GM21619 (cell line): Measurements from ENCODE around the gene PCK2.

Source experiments
- ATAC-seq: cut with Tn5 transposase; IDR thresholded peaks from one replicate; pipeline ENCODE4 v1.9.1; 2021; ENCODE audit not compliant: unreplicated experiment

The PCK2 gene

GRCh38 chr14:24135834-24136683 is 41.9 kb downstream of the PCK2 start, which contains the start of gene PSME1:
Gene PSME1 (plus strand): TSS chr14:24136194. CDS start chr14:24136263, 69 bp downstream.
- ATAC-seq, result peak; percentile 79

DNA sequence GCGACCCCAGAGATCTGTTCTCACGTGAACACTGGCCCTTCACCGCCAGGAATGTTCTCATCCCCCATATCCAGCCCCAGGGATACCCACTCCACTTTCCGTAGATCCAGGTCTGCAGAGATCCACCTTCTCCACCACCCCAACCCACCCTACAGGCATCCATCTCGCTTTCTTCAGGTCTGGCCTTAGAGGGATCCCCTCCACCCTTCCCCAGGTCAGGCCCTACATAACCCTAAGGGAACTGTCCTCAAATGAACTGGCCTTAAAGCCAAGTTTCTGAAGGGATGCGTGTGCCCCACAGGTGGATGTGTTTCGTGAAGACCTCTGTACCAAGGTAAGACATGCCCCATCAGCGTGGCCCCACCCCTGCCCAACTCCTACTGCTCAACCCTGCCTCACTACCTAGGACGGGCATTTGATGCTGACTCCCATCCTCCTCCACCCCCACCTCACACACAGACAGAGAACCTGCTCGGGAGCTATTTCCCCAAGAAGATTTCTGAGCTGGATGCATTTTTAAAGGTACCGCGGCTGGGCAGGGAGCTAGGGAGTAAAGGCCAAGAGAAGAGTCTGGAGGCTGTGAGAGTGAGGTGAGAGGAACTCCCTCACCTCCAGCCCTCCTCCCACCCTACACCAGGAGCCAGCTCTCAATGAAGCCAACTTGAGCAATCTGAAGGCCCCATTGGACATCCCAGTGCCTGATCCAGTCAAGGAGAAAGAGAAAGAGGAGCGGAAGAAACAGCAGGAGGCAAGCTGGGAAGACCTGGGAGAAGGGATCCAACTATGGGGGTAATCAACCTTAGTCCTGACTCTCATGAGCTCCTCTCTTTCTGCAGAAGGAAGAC is 42.8 kb downstream of the PCK2 start:
- no peak for ATAC-seq

DNA sequence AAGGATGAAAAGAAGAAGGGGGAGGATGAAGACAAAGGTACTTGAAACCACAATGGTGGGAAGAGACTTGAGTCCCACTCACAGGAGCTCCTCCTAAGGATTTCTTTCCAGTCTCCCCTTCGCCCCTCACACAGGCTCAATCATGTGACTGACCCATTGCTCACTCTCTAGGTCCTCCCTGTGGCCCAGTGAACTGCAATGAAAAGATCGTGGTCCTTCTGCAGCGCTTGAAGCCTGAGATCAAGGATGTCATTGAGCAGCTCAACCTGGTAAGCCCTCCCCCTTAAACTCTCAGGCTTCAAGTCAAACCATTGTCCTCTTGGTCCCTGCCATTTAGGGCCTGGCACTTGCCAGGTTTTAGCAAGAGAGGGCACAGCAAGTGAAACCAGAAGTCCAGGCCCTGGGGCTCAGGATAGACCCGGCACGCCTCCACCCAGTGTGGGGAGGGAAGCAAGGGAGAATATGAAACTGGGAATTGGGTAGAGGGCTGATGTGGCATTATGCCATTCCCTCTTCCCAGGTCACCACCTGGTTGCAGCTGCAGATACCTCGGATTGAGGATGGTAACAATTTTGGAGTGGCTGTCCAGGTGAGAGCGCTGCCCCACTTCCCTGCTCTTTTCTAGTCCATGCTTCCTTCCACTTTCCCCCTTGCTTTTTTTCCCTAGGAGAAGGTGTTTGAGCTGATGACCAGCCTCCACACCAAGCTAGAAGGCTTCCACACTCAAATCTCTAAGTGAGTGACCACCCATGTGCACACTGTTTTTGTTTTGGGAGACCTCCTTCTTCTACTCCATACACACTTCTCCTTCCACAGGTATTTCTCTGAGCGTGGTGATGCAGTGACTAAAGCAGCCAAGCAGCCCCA is 43.7 kb downstream of the PCK2 start:
- no peak for ATAC-seq

DNA sequence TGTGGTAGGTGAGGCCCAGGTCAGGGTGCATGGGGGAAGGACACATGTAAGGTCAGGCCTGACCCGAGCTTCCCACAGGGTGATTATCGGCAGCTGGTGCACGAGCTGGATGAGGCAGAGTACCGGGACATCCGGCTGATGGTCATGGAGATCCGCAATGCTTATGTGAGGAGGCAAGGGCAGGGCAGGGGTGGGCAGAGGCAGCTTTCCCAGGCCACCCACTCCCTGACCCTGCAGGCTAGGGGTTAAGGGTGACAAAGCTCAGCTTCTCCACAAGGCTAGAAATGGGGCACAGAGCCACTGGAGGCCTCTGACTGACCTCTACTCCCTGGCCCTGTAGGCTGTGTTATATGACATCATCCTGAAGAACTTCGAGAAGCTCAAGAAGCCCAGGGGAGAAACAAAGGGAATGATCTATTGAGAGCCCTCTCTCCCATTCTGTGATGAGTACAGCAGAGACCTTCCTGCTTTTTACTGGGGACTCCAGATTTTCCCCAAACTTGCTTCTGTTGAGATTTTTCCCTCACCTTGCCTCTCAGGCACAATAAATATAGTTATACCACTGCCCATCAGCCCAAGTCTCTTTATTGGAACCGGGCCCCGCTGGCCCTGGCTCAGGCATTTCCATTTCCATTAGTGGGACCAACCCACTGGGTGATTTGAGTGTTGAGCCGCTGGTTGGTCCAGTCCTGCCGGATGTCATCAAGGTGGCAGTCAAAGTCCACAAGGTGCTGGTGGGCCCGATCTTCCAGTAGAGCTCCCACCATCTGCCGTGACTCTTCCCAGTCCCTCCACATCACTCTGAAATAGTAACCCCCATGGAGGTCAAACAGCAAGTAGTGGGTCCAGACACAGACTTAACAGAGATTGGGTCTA is 44.5 kb downstream of the PCK2 start:
- no peak for ATAC-seq

DNA sequence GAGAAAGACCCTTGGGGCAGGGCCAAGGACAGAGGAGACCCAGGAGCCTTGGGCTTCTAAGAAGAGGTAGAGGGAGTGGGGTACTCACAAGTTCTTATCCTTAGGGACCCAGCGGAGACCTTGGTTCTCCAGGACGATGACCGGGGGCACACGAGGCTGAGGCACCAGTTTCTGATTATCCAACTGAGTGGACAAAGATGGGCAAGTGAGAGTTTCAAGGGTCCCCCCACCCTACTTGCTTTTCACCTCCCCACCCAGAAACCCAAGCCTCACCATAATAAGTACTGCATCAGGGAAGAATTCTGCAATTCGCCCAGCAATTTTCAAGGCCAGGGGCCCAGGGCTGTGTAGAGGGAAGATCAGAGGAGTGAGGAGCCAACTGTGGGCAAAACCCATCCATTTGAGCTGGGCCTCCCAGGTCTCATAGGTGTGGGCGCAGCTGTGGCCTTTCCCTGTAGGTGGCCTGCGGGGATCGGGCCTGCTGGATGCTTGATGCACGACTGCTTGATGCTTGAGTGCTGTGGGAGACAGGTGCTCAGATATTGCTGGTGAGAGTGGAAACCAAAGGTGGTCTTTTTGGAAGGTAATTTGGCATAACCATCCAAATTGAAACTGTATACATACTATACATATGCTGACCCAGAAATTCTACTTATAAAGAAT is 45.3 kb downstream of the PCK2 start:
- no peak for ATAC-seq

GRCh38 chr14:24141097-24141880 is 47.2 kb downstream of the PCK2 start, which contains the start of gene EMC9:
Gene EMC9 (minus strand): TSS chr14:24141591. CDS start chr14:24141304, 287 bp downstream.
- ATAC-seq, result peak; percentile 80

- ATAC-seq, result no peak
These were observed 49.4 kb downstream of the PCK2 start for GRCh38 chr14:24143511-24143910.

DNA sequence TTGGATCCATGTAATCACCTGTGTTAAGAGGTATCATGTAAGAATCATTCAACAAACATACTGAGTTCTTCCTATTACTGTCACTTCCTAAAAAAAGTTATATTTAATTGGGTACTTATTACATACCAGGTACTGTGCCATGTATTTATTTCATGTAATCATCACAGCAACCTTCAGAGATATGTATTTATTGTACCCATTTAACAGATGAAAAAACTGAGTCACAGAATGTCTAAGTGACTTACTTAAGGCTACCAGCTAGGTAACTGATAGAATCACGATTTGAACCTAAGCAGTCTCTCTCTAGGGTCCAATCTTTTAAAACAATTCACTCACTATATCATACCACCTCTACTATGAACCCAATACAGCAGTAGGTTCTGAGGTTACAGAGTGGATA is 50.3 kb downstream of the PCK2 start:
- ATAC-seq, result no peak

DNA sequence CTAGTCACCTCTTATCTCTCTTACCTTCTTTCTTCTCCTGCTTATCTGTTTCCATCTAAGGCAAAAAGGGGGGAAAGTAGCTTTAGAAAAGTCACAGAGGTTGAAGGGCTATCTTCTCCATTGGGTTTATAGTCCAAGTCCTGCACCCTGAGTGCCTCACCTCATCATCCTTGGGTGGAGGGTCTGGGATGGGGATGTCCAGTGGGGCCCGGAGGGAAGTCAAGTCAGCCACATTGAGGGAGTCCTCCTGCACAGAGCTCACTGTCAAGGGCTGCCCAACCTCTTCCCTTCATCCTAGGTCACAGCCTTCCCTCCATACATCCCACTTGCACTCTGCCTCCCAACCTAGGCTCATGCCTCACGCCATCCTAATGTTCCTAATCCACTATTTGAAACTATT is 51.1 kb downstream of the PCK2 start:
- no peak for ATAC-seq

GRCh38 chr14:24145690-24146452 is 51.8 kb downstream of the PCK2 start:
- no peak for ATAC-seq

DNA sequence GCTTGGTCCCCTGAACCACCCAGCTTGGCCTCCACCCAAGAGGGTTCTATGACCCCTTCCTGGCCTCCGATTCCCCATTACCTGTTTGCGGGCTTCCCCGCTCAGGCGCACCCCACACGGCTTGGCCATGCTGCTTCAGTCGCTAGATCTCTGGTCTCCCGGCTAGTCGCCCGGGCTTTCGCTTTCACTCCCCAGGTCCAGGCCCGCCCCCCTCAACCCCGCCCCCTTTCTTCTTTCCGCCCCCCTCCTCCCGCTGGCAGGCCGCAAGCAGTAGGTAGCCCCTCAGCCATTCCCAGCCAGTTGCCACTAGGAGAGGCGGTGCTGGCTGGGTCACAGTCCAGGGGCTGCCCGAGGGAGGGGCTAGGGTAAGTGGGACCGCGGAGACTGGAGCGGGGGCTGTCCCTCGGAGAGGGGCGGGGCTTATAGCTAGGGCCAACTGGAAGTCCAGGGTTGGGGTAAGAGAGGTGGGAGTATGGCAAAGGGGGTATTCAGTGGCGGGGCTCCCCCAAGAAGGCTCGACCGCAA is 52.4 kb downstream of the PCK2 start, which contains the start of gene PSME2:
PSME2 (minus strand) TSS at position 158 of the 525 bp plus-strand sequence; CDS start at position 129, 29 bp downstream.
- peak; percentile 63 for ATAC-seq

- ATAC-seq, result peak; percentile 72
These were observed 53.1 kb downstream of the PCK2 start, which contains the start of gene RNF31 for GRCh38 chr14:24146978-24147760. Gene RNF31 (plus strand): TSS chr14:24147498. CDS start chr14:24147699, 201 bp downstream.

DNA sequence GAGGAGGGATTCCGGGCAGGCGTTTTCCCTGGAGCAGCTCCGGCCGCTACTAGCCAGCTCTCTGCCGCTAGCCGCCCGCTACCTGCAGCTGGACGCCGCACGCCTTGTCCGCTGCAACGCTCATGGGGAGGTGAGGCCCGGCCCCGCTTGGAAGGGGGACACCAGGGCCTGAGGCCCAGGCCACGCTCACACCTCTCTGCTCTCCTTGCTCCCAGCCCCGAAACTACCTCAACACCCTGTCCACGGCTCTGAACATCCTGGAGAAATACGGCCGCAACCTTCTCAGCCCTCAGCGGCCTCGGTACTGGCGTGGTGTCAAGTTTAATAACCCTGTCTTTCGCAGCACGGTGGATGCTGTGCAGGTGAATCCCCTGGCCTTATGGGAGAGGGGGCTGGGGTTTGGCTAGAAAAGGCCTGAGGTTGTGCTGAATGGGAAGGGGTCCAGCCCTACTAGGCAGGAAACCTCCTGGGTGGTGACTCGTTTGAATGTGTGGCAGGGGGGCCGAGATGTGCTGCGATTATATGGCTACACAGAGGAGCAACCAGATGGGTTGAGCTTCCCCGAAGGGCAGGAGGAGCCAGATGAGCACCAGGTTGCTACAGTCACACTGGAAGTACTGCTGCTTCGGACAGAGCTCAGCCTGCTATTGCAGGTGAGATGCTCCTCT is 53.8 kb downstream of the PCK2 start:
- ATAC-seq, result no peak

DNA sequence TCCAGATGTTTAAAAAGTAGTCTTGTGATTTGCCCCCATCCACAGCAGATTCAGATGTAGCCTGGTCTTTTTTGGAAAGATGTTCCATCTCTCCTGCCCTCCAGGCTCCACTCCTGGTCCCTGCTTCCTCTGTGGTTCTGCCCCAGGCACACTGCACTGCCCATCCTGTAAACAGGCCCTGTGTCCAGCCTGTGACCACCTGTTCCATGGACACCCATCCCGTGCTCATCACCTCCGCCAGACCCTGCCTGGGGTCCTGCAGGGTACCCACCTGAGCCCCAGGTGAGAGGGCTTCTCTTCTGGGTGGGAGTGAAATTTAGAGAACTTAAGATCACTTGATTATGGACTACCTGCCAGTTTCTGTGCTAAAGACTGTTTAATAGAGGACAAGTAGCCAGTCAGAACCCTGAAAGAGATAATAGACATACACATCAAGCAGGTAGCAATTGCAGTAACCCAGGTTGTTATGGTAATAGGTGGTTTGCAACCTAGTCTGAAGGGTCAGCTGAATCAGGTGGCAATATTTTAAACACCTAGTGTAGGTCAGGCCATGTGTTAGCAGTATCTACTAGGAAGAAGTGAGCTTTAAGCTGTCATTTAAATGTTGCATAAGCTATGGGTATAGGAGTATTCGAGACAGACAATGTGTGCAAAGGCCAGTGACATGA is 55.3 kb downstream of the PCK2 start:
- ATAC-seq, result no peak

DNA sequence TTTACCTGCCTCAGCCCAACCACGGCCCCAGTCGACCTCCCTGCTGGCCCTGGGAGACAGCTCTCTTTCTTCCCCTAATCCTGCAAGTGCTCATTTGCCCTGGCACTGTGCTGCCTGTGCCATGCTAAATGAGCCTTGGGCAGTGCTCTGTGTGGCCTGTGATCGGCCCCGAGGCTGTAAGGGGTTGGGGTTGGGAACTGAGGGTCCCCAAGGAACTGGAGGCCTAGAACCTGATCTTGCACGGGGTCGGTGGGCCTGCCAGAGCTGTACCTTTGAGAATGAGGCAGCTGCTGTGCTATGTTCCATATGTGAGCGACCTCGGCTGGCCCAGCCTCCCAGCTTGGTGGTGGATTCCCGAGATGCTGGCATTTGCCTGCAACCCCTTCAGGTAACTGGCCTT is 56.0 kb downstream of the PCK2 start:
- ATAC-seq, result no peak
